ENCODE results near the gene C14orf132. TPM values are rescaled to one million over a fixed set of nuclear protein-coding genes. Genes with fewer than 3 reads are reported as not detected.

The C14orf132 gene
- total and polyA plus RNA-seq, 2 of the 4 experiments (the other 2 are of a cell fraction): 6.3 to 13.5 TPM

- WGBS, 2 experiments (ENCODE audit: extremely low coverage in 2 of 2, insufficient read length in 1 of 2): 87% methylated on average over 13 of the region's 13 CpGs; no CpG with 5 or more reads in 1 of the 2 experiments
- Histone ChIP-seq H3K4me3 (ENCODE audit: insufficient read depth, low read depth, low read length) (no peak overlapping the region), H3K9ac (ENCODE audit: low read depth, low read length) (no peak overlapping the region), H3K9me1 (ENCODE audit: insufficient read depth, low read length) (peaks cover 13% of the 10 kb centered on the region), H3K4me2 (ENCODE audit: low read depth, low read length) (no peak overlapping the region), H4K8ac (ENCODE audit: low read depth in 2 of 2, low read length in 2 of 2) (no peak overlapping the region), H3K56ac (ENCODE audit: extremely low read depth, insufficient read depth, low read length) (no peak overlapping the region), H3K9me3 (ENCODE audit: control insufficient read depth, insufficient read depth, low read length) (no peaks in the 10 kb centered on the region), H2BK120ac (ENCODE audit: low read depth, low read length) (no peak overlapping the region), H3K4me1 (ENCODE audit: control insufficient read depth, insufficient read depth, low read length) (peaks cover 16% of the 10 kb centered on the region), H2BK20ac (ENCODE audit: low read depth, low read length) (no peak overlapping the region), H3K27ac (ENCODE audit: insufficient read depth, low read length) (no peak overlapping the region), H2BK5ac (ENCODE audit: low read depth, low read length, poor library complexity, severe bottlenecking) (no peak overlapping the region), H3K27me3 (ENCODE audit: control insufficient read depth, insufficient read depth, low read length) (no peaks in the 10 kb centered on the region), H3K4ac (ENCODE audit: low read depth, low read length) (no peak overlapping the region), H3K36me3 (ENCODE audit: control insufficient read depth, insufficient read depth, low read length) (peaks cover 22% of the 10 kb centered on the region), H4K5ac (ENCODE audit: low read depth, low read length) (no peak overlapping the region), H2BK15ac (ENCODE audit: low read depth, low read length) (no peak overlapping the region), H3K18ac (ENCODE audit: low read depth, low read length) (no peak overlapping the region), H4K91ac (ENCODE audit: insufficient read depth, low read depth, low read length) (no peak overlapping the region), H3K23ac (ENCODE audit: low read depth, low read length) (no peak overlapping the region), H2AK9ac (replicated peaks; ENCODE audit: low read depth, low read length, poor library complexity) (no peak overlapping the region), H3K14ac (replicated peaks; ENCODE audit: low read depth, low read length) (no peak overlapping the region), H2AFZ (replicated peaks; ENCODE audit: low read length, poor library complexity) (no peak overlapping the region), H4K20me1 (ENCODE audit: insufficient read depth, low read length) (no peaks in the 10 kb centered on the region), H2AK5ac (ENCODE audit: low read depth, low read length) (no peak overlapping the region), H3K79me1 (ENCODE audit: low read depth in 1 of 2, low read length in 2 of 2) (peaks cover 0 to 2% of the 10 kb centered on the region in 2 experiments; a peak in 1 of 4 replicates)
- no TSS peak for BruUV-seq (replicated peaks)
- TF ChIP-seq MAZ (IDR thresholded peaks at IDR 0.05; ENCODE audit: borderline replicate concordance, low read depth, low read length) (no peak), MAFK (IDR thresholded peaks at IDR 0.05; ENCODE audit: low read depth, low read length) (no peak), RFX5 (IDR thresholded peaks at IDR 0.05; ENCODE audit: low read depth, low read length) (no peak), BHLHE40 (IDR thresholded peaks at IDR 0.05; ENCODE audit: low read depth, low read length) (no peak), CEBPB (IDR thresholded peaks at IDR 0.05; ENCODE audit: low read depth, low read length) (no peak), SMC3 (IDR thresholded peaks at IDR 0.05; ENCODE audit: low read depth, low read length) (no peak), RAD21 (IDR thresholded peaks at IDR 0.05; ENCODE audit: low read length) (no peak), FOS (IDR thresholded peaks at IDR 0.05; ENCODE audit: low read depth, low read length) (no peak), POLR2A (IDR thresholded peaks at IDR 0.05; ENCODE audit: low read depth, low read length) (no peak), RCOR1 (IDR thresholded peaks at IDR 0.05; ENCODE audit: insufficient replicate concordance, low read length) (no peak), MXI1 (IDR thresholded peaks at IDR 0.05; ENCODE audit: borderline replicate concordance, low read depth, low read length) (no peak), USF2 (IDR thresholded peaks at IDR 0.05; ENCODE audit: low read depth, low read length) (no peak), CHD1 (IDR thresholded peaks at IDR 0.05; ENCODE audit: low read depth, low read length) (no peak)
- POLR2A ChIA-PET (ENCODE audit: unreplicated experiment): no interaction called here
- dilution Hi-C loops (cut with HindIII; ENCODE audit: low sequenced_read_pairs, unreplicated experiment) (no loop called here), intact Hi-C loops (cut with micrococcal nuclease) (loop anchor here (5.0 kb wide), 1 partner anchor 40 kb away; no protein-coding TSS in a partner anchor), in situ Hi-C loops (cut with MboI; ENCODE audit: low sequenced_read_pairs) (loop anchor here (10.0 kb wide), 1 partner anchor 547 kb away; no protein-coding TSS in a partner anchor)
- DNase-seq: no peak
- no peak for ATAC-seq (ENCODE audit: low read depth)
- CTCF ChIA-PET: interaction anchor here (1.4 kb wide), 1 partner anchor 52 kb away, joined by 6 read pairs; no protein-coding TSS in a partner anchor
These were observed 52.8 kb downstream of the C14orf132 start for GRCh38 chr14:96091941-96092411.
